DOHH2 (cell line): ENCODE data around the gene SLC25A17.

ENCODE experiments used
- EZH2phosphoT487 ChIP-seq: fragments of 200-600 bp; sonication (generic); IDR thresholded peaks from 2 replicates; pipeline ENCODE4 v1.6.1; 2017; ENCODE audit warnings: borderline replicate concordance, mild to moderate bottlenecking, antibody characterized with exemption, low read length, moderate library complexity, mixed read lengths
- TF ChIP-seq, protein P1 (sequence below): fragments of 200-600 bp; sonication (generic); IDR thresholded peaks from one replicate; pipeline ENCODE4 v1.5.1; 2014; ENCODE audit warnings: antibody characterized with exemption, mild to moderate bottlenecking, low read depth, low read length; ENCODE audit not compliant: poor library complexity, severe bottlenecking

- TF ChIP-seq, protein P1, sequence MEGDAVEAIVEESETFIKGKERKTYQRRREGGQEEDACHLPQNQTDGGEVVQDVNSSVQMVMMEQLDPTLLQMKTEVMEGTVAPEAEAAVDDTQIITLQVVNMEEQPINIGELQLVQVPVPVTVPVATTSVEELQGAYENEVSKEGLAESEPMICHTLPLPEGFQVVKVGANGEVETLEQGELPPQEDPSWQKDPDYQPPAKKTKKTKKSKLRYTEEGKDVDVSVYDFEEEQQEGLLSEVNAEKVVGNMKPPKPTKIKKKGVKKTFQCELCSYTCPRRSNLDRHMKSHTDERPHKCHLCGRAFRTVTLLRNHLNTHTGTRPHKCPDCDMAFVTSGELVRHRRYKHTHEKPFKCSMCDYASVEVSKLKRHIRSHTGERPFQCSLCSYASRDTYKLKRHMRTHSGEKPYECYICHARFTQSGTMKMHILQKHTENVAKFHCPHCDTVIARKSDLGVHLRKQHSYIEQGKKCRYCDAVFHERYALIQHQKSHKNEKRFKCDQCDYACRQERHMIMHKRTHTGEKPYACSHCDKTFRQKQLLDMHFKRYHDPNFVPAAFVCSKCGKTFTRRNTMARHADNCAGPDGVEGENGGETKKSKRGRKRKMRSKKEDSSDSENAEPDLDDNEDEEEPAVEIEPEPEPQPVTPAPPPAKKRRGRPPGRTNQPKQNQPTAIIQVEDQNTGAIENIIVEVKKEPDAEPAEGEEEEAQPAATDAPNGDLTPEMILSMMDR: no peak
- TF ChIP-seq EZH2phosphoT487: no peak
These were observed 877 bp downstream of the SLC25A17 start for GRCh38 chr22:40818192-40818746.
